GM19467 (cell line): ENCODE results near the gene CRADD.

ENCODE experiments used
- ATAC-seq: cut with Tn5 transposase; IDR thresholded peaks from one replicate; pipeline ENCODE4 v1.9.1; 2021; ENCODE audit warnings: mild to moderate bottlenecking, moderate library complexity; ENCODE audit not compliant: unreplicated experiment

The CRADD gene

DNA sequence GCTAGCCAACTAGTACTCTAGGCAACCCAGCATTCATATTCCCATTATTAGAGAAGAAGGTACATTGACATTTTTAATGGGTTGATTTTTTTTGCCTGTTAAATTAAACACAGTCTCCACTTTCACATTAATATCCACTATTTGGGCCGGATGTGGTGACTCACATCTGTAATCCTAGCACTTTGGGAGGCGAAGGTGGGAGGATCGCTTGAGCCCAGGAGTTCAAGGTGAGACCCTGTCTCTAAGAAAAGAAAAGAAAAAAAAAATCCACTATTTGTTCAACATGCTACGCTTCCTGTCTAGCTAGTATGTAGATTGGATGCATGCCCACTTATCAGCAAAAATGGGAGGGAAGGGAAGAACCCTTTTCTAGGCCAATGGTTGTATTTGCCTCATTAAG, 7.1 kb upstream of the CRADD start:
- no peak for ATAC-seq

- ATAC-seq = no peak
Observed at GRCh38 chr12:93671044-93671443, 6.1 kb upstream of the CRADD start.

GRCh38 chr12:93673084-93673483, 4.1 kb upstream of the CRADD start:
- ATAC-seq = no peak

GRCh38 chr12:93674386-93674785, 2.8 kb upstream of the CRADD start:
- no peak for ATAC-seq

GRCh38 chr12:93676408-93677194, 574 bp upstream of the CRADD start:
- ATAC-seq = no peak

DNA sequence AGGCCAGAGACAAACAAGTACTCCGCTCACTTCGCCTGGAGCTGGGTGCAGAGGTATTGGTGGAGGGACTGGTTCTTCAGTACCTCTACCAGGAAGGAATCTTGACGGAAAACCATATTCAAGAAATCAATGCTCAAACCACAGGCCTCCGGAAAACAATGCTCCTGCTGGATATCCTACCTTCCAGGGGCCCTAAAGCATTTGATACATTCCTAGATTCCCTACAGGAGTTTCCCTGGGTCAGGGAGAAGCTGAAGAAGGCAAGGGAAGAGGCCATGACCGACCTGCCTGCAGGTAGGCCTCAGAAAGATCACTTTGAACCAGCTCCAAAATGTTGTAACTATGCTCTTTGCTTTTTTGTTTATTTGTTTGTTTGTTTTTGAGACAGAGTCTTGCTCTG, 1.6 kb downstream of the CRADD start:
- ATAC-seq = no peak

GRCh38 chr12:93679308-93679925, 2.2 kb downstream of the CRADD start:
- no peak for ATAC-seq

DNA sequence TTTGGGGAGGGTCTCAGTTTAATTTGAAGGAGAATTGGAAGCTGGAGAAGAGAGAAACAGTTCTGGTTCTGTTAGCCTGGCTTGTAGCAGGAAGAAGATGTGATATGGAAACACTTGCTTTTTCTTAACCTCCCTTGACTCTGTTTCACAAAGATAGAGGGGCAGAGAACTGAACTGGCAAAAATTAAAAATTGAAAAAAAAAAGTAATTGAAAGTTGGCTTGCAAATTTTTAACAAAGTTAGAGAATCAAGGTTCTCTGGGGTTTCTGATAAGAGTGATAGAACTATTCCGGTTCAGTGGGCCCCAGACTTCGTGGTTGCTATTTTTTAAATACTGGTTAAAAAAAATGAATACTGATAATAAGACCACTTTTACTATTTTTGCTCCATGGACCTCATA, 2.8 kb downstream of the CRADD start:
- ATAC-seq = no peak

- no peak for ATAC-seq
Observed at GRCh38 chr12:93682846-93683261, 5.7 kb downstream of the CRADD start.

DNA sequence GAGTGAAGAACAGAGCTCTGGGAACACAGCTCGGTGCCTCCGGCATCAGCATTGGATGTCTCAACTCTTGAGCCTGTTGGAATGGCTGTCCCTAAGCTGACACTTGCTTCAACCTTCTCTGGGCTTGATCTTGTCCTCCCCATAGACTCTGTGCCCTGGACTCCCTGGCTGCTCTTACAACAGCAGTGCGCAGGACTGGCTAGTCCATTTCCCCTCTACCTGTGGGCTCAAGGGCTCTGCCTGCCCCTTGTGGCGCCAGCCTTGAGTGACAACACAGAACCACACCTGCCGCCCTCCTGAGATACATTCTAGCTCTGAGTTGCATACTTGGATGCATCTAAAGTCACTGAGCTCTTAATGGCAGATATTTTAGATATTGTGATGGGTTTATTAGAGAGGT, 6.2 kb downstream of the CRADD start:
- ATAC-seq = no peak

- no peak for ATAC-seq
Observed at GRCh38 chr12:93684716-93685115, 7.5 kb downstream of the CRADD start.

GRCh38 chr12:93686572-93687356, 9.6 kb downstream of the CRADD start:
- no peak for ATAC-seq

DNA sequence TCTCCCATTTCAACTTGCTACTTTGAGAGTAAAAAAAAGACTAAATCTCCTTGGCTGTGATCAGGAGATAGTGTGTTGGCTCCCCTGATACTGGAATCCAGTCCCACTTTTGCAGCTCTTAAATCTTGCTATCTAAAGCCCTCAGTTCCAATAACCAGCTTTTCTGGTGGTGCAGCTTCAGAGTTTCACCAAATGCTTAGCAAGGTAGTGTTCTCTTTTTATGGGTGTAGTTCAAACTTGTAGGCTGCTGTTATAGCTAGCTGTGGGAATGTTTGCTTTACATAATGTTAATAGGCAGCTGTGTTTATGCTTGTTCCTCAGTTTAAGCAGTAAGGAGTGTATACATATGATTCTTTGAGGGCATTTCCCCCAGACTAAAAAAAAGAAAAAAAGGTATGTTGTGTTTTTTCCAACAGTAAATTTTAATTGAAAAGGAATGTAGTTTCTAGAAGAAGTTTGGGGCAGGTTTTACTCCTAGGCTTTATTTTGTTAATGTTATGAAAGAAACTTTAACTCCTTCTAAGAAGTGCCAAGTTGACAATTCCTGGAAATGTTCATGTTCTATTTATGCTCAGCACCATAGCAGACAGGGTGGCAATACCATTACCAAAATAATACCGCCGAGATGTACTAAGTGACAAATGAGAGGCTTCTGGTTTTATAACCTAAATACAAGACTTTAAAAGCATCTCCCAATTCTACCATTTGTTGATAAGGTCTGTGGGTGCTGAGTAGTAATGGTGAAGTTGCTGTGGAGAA, 12.1 kb downstream of the CRADD start:
- ATAC-seq = no peak

GRCh38 chr12:93696462-93696861, 19.3 kb downstream of the CRADD start:
- no peak for ATAC-seq

GRCh38 chr12:93698307-93699092, 21.3 kb downstream of the CRADD start:
- no peak for ATAC-seq

DNA sequence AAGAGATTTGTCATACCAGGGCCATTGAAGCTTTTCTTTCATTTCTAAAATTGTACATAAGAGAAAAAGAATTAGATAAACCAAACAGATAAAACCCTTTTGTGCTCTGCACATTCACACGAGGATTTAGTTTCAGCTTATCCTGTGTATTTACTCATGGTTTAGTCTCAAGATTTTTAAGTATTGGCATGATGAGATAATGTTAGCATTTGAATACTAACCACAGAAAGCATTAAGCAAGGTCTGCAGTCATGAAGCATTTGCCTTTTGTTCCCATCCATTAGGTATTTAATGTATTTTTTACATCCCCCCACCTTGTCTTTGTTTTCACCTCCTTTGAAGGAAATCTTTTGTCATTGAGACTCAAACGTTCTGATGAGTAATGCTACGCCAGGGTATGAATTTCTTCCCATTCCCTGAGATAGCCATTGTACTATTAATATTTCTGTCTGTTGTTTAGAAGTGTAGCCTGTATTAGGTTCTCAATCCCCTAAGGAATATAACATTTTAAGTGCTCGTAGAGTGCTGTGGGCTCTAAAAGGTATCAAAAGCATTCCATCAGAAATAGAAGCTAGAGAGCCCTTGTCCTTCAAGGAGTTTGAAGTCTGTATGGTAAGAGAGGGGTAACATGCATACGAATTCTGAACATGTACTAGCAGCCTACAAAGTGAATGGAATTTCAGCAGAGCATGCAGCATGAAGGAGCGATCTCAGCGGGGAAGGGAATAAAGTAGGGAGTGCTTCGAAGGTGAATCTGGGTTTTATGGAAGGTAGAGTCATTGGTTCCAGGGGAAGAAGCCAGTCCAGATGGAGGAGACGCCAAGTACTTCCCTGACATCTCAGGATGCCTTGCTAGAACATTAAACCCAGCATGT, 22.3 kb downstream of the CRADD start:
- ATAC-seq = no peak

DNA sequence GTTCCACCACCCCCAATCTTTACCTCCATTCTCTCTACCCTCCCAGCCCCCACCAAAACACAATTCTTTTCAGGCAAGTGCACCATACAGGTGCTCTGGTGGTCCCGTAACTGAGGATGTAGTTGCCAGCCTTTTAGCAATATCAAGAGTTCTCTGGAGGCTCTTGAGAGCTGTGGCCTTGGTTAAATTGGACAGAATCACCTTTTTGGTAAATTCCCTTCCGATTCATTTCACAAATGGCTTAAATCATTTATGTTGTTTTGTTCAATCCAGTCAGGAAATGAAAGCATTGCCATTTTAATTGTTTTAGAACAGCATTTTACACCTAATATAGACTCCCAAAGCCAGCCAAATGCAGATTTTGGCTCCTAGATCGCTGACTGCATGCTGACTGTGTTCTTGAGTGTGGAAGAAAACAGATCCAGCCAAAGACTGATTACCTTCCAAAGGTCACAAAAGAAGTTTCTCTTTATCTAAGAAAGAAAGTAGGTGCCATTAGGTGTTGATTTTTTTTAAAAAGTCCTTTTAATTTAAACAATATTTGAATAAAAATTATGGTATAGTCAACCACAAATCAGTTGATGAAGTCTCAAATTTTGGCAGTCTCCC, 25.6 kb downstream of the CRADD start:
- ATAC-seq = no peak

DNA sequence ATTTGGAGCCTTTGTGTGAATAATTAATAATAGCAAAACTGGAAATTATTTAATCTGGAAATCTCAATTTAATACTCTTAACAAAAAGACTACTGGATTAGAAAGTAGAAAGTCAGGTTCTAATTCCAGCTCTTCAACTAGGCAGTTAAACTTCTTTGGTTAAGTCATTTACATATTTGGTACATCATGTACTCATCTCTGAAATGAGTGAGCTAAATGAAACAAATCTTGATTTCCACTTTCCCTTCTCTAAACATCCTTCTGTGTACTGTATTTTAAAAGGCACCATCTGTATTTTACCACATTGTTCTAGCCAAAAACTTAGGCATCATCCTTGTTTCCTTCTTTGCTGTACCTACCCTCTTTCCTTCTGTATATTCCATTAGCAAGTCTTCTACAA, 26.9 kb downstream of the CRADD start:
- ATAC-seq = no peak

DNA sequence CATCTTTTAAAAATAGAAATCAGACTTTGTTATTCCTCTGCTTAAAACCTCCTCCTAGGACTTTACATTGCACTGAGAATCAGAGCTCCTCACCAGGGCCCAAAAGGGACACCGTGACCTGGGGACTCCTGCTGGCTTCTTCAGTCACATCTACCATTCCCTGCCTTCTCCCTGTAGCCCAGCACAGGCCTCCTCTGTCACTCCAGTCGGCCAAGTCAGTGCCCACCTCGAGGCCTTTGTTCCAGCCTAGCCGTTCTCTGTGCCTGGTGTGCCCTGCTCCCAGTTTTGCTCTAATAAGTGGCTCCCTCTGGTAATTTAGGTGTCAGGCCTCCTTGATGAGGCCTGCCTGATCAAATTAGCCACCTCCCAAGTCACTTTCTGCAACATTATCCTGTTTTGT, 27.4 kb downstream of the CRADD start:
- no peak for ATAC-seq
